Prostate gland (tissue), 2 donors: ENCODE measurements around the gene MYBPH.

ENCODE experiments used
- CTCF ChIP-seq, 4 experiments: fragments of 200-600 bp in 2 of 4; fragments of 450-650 bp in 2 of 4; sonication (generic) in 2 of 4; IDR thresholded peaks; 1 replicate in 3 of 4; 2 replicates in 1 of 4; pipeline ENCODE4 v1.5.1; 2016 to 2019; ENCODE audit warnings: antibody characterized with exemption in 4 of 4, mild to moderate bottlenecking in 2 of 4, moderate library complexity in 2 of 4
- POLR2A ChIP-seq: fragments of 450-650 bp; IDR thresholded peaks from one replicate; pipeline ENCODE4 v1.6.1; 2016; ENCODE audit warnings: antibody characterized with exemption, mild to moderate bottlenecking
- POLR2AphosphoS5 ChIP-seq: sonication (generic); formaldehyde crosslinking; IDR thresholded peaks from one replicate; pipeline ENCODE4 v1.6.1; 2017; ENCODE audit warnings: antibody characterized with exemption

- TF ChIP-seq CTCF (IDR thresholded peaks at IDR 0.05) (no peak), POLR2AphosphoS5 (no peak), POLR2A (no peak)
Measured at GRCh38 chr1:203162403-203162802, 13.2 kb downstream of the MYBPH start.
